Osteocyte (in vitro differentiated cells): ENCODE data around the gene DCTN4. TPM values are rescaled to one million over a fixed set of nuclear protein-coding genes. Genes with fewer than 3 reads are reported as not detected.
A peak's percentile ranks its signal among the peaks of the same experiment; 100 is the strongest.

Experiments used
- DNase-seq: peaks from one replicate; pipeline ENCODE4 v3.0.0; 2021; ENCODE audit warnings: mixed read lengths; ENCODE audit not compliant: unreplicated experiment; ENCODE audit errors: extremely low spot score
- H3K27ac Mint-ChIP-seq: one replicate; pipeline ENCODE4 v1.8.0; 2021; ENCODE audit warnings: mild to moderate bottlenecking, mixed read lengths; ENCODE audit not compliant: unreplicated experiment
- H3K27me3 Mint-ChIP-seq: one replicate; pipeline ENCODE4 v1.8.0; 2021; ENCODE audit warnings: mixed read lengths; ENCODE audit not compliant: unreplicated experiment
- H3K36me3 Mint-ChIP-seq: one replicate; pipeline ENCODE4 v1.8.0; 2021; ENCODE audit warnings: mixed read lengths; ENCODE audit not compliant: unreplicated experiment
- H3K4me1 Mint-ChIP-seq: one replicate; pipeline ENCODE4 v1.8.0; 2021; ENCODE audit warnings: mixed read lengths; ENCODE audit not compliant: unreplicated experiment
- H3K4me3 Mint-ChIP-seq: one replicate; pipeline ENCODE4 v1.8.0; 2021; ENCODE audit warnings: mild to moderate bottlenecking, moderate library complexity, mixed read lengths; ENCODE audit not compliant: unreplicated experiment
- H3K9me3 Mint-ChIP-seq: one replicate; pipeline ENCODE4 v1.8.0; 2021; ENCODE audit warnings: mixed read lengths; ENCODE audit not compliant: unreplicated experiment
- total RNA-seq: library from RNA; stranded (reverse); gene quantifications from 2 replicates; pipeline ENCODE4 v1.2.1, GENCODE V29; 2021
- TF ChIP-seq, protein P1 (sequence below): fragments of 200-600 bp; sonication (generic); IDR thresholded peaks from 2 replicates; pipeline ENCODE4 v1.5.0; 2021; ENCODE audit warnings: antibody characterized with exemption, mild to moderate bottlenecking, moderate library complexity

DCTN4 gene
- total RNA-seq, 1 donor from 2014 or later = 62.0 TPM

DNA sequence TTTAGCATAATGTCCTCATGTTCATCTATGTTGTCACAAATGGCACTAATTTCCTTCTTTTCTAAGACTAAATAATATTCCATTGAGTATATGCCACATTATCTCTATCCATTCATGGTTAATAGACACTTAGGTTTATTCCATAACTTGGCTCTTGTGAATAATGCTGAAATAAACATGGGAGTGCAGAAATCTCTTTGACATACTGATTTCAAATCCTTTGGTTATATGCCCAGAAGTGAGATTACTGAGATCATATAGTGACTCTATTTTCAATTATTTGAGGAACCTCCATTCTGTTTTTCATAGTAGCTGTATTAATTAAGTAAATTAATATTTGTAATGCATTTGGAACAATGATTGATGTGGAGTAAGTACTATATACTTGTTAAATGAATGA, 32.7 kb upstream of the DCTN4 start:
- DNase-seq = no peak
- Mint-ChIP-seq H3K36me3 (no peaks in the 10 kb centered on the region), H3K9me3 (peaks cover 3% of the 10 kb centered on the region), H3K4me1 (peaks cover 20% of the 10 kb centered on the region), H3K27ac (no peak overlapping the region), H3K27me3 (no peaks in the 10 kb centered on the region), H3K4me3 (no peak overlapping the region)
- TF ChIP-seq, protein P1, sequence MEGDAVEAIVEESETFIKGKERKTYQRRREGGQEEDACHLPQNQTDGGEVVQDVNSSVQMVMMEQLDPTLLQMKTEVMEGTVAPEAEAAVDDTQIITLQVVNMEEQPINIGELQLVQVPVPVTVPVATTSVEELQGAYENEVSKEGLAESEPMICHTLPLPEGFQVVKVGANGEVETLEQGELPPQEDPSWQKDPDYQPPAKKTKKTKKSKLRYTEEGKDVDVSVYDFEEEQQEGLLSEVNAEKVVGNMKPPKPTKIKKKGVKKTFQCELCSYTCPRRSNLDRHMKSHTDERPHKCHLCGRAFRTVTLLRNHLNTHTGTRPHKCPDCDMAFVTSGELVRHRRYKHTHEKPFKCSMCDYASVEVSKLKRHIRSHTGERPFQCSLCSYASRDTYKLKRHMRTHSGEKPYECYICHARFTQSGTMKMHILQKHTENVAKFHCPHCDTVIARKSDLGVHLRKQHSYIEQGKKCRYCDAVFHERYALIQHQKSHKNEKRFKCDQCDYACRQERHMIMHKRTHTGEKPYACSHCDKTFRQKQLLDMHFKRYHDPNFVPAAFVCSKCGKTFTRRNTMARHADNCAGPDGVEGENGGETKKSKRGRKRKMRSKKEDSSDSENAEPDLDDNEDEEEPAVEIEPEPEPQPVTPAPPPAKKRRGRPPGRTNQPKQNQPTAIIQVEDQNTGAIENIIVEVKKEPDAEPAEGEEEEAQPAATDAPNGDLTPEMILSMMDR = no peak

DNA sequence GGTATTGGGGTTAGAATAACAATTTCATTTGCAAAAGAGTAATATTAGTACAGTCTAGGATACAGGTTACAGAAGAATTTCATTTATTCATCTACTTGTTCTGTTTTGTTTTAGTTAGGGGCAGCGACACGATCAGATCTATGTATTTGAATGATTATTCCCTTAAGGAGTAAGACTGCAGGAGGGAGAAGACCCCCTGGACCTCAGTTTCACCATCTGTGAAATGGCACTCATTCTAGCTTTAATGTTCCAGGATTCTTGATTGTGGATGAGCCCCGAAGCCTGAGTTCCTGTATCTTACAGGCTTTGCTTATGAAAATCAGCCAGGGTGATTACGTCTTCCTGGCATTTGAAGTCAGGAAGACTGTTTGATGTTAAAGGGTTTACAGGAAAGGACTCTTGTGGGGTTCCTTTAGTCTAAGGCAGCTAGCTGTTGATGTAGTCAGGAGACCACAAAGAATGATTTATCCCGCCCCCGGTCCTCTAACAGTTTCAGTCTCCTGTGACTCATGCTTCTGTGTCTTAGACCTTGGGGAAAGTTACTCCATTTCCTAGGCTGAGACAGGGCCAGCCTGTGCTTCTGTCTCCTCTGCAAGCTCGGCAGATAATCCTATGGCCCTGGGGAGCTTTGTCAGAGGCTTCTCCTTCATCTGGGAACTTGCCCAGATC, 31.3 kb upstream of the DCTN4 start:
- peaks cover 20% of the 10 kb centered on the region for H3K4me1 Mint-ChIP-seq
- DNase-seq = no peak
- H3K36me3 Mint-ChIP-seq = peaks cover 3% of the 10 kb centered on the region
- H3K4me3 Mint-ChIP-seq = no peak overlapping the region
- peaks cover 3% of the 10 kb centered on the region for H3K9me3 Mint-ChIP-seq
- TF ChIP-seq, protein P1 = no peak
- H3K27me3 Mint-ChIP-seq = no peaks in the 10 kb centered on the region
- peak overlapping the region; percentile 63 for H3K27ac Mint-ChIP-seq

DNA sequence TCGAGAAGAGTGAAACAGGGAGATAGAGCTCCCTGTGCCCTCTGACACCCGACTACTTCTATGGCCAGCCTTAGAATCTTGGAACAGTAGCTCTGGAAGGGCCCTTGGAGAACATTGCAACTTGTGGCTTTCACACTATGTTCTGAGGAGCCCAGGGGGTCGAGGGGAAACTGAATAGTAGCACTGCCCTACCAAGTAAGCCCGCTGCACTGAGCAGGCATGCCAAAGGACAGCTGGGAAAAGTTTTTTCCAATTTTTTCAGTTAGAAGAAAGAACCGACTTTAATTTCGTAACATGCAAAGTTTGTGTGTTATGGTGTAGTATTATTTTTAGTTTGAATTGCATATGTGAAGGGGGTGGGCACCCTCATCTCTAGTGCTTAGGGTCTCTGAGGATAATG, 30.6 kb upstream of the DCTN4 start:
- H3K4me1 Mint-ChIP-seq = peaks cover 20% of the 10 kb centered on the region
- no peak for DNase-seq
- TF ChIP-seq, protein P1 = no peak
- no peak overlapping the region for H3K27ac Mint-ChIP-seq
- peaks cover 3% of the 10 kb centered on the region for H3K9me3 Mint-ChIP-seq
- H3K27me3 Mint-ChIP-seq = no peaks in the 10 kb centered on the region
- H3K36me3 Mint-ChIP-seq = peaks cover 3% of the 10 kb centered on the region
- H3K4me3 Mint-ChIP-seq = no peak overlapping the region

DNA sequence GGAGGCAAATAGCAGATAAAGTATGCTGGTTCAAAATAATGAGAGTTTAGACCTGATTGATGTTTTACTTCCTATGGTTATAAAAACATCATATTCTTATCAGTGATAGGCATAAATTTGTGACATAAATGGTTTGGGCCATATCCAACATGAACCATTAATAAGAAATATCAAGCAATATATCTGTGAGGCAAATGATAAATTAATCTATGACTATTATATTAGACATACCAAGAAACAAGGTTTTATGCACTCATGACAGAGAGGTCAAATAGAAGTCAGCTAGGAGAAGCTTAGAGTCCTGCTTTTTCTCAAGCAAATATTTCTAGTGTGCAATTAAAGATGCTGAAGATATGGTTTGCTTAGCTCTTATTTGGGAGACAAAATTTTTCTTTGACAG, 30.2 kb upstream of the DCTN4 start:
- peaks cover 20% of the 10 kb centered on the region for H3K4me1 Mint-ChIP-seq

DNA sequence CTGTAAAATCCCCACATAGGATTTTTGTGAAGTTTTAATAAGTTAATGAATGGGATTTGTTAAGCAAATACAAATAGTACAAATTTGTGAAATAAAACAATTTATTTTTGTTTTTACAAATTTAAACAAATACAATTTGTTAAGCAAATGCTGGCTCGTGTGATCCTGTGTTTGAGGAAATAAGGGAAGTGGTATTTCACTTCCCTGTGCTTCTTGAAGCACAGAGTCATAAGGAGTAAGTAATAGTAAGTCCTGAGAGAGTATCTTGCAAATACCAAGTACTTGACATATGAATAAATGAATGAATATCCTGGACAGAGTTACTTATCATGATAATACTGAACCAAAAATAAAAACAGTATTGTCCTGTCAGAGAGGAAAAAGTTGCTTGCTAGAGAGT, 28.8 kb upstream of the DCTN4 start:
- Mint-ChIP-seq H3K36me3 (peaks cover 3% of the 10 kb centered on the region), H3K27me3 (no peaks in the 10 kb centered on the region), H3K27ac (no peak overlapping the region), H3K4me3 (no peak overlapping the region), H3K4me1 (peaks cover 20% of the 10 kb centered on the region), H3K9me3 (no peaks in the 10 kb centered on the region)
- TF ChIP-seq, protein P1 = no peak
- DNase-seq = no peak

More for the DNA sequence above, 30.2 kb upstream of the DCTN4 start:
- Mint-ChIP-seq H3K36me3 (peaks cover 3% of the 10 kb centered on the region), H3K9me3 (no peaks in the 10 kb centered on the region), H3K4me3 (no peak overlapping the region), H3K27ac (no peak overlapping the region), H3K27me3 (no peaks in the 10 kb centered on the region)
- TF ChIP-seq, protein P1 = no peak
- no peak for DNase-seq
